Naive B cell (primary cell): ENCODE measurements around the gene KLF18. TPM values are rescaled to one million over a fixed set of nuclear protein-coding genes. Genes with fewer than 3 reads are reported as not detected.

ENCODE experiments used
- ATAC-seq, 2 donors: fragments of 150-1000 bp; cut with Tn5 transposase; 2 replicates each; pipeline ENCODE4 v1.10.0; 2021; ENCODE audit warnings: low read depth in 2 of 2, mild to moderate bottlenecking in 2 of 2, moderate library complexity in 2 of 2
- DNase-seq: peaks from one replicate; pipeline ENCODE4 v3.0.0; 2022
- H3K27ac Mint-ChIP-seq, 6 donors: one replicate each; pipeline ENCODE4 v1.8.0; 2020 to 2022; ENCODE audit warnings: mild to moderate bottlenecking in 6 of 6, mixed read lengths in 6 of 6, moderate library complexity in 5 of 6, inconsistent platforms in 2 of 6
- H3K27me3 Mint-ChIP-seq, 3 donors: one replicate each; pipeline ENCODE4 v1.8.0; 2021 to 2022; ENCODE audit warnings: mixed read lengths in 3 of 3, mild to moderate bottlenecking in 1 of 3
- H3K36me3 Mint-ChIP-seq, 2 donors: one replicate each; pipeline ENCODE4 v1.8.0; 2020 to 2022; ENCODE audit warnings: mixed read lengths in 2 of 2, inconsistent platforms in 1 of 2, mild to moderate bottlenecking in 1 of 2
- H3K4me1 Mint-ChIP-seq, 3 donors: one replicate each; pipeline ENCODE4 v1.8.0; 2020 to 2022; ENCODE audit warnings: mixed read lengths in 3 of 3, inconsistent platforms in 1 of 3, mild to moderate bottlenecking in 1 of 3, moderate library complexity in 1 of 3
- H3K4me3 Mint-ChIP-seq, 8 donors: one replicate each; pipeline ENCODE4 v1.8.0; 2020 to 2022; ENCODE audit warnings: mild to moderate bottlenecking in 8 of 8, mixed read lengths in 8 of 8, moderate library complexity in 8 of 8, inconsistent platforms in 2 of 8
- H3K9me3 Mint-ChIP-seq, 7 donors: one replicate each; pipeline ENCODE4 v1.8.0; 2020 to 2022; ENCODE audit warnings: mixed read lengths in 7 of 7, mild to moderate bottlenecking in 5 of 7, inconsistent platforms in 2 of 7, moderate library complexity in 1 of 7
- polyA plus RNA-seq, 6 donors: library from polyadenylated mRNA; unstranded; fragments of 300-500 nt; fragmentation: Illumina TruSeq; gene quantifications; one replicate each; pipeline ENCODE4 v1.2.3, GENCODE V29; 2021; ENCODE audit warnings: low read depth in 6 of 6

The KLF18 gene
- polyA plus RNA-seq, 6 donors from 2014 or later, result not detected

DNA sequence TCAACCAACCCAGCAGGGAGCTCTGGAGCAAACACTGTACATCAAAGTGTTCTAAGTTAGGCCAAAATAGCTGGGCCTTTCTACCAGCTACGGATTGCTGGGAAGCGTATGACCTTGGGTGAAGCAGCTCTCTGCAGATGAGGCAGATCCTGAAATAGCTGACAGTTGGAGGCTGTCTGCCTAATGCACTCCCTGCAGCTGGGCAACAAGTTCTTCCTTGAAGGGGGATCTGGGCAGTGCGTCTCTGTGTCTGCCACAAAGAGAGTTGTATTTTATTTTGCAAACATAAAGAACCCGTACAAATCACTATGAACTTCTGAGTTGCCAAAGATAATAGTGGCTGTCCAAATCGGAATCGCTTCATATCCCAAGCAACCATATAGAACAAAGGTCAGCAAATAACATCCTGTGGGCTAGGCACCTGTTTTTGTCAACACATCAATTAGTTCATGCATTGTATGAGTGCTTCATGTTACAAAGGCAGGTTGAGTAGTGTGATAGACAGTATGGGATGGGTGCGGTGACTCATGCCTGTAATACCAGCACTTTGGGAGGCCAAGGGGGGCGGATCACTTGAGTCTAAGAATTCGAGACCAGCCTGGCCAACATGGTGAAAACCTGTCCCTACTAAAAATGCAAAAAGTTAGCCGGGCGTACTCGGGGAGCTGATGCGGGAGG lies 51.9 kb downstream of the KLF18 start:
- no peaks in the 10 kb centered on the region for H3K4me1 Mint-ChIP-seq
- H3K27ac Mint-ChIP-seq, result no peak overlapping the region
- H3K27me3 Mint-ChIP-seq, result peaks cover 8 to 39% (median 13%) of the 10 kb centered on the region in 3 donors
- no peak overlapping the region for H3K4me3 Mint-ChIP-seq
- no peak for ATAC-seq
- no peaks in the 10 kb centered on the region for H3K36me3 Mint-ChIP-seq
- peaks cover 0 to 2% (median 0%) of the 10 kb centered on the region in 7 donors for H3K9me3 Mint-ChIP-seq
- DNase-seq, result no peak

Other genes with a start within 250 kb of the KLF18 start
- gene ARTN, start 207.8 kb downstream of the KLF18 start, polyA plus RNA-seq, result not detected
- 10 to 100 TPM in 4 of 6 donors, 1 to 10 TPM in 2; 7.8 to 31.9 (median 10.2) TPM for gene IPO13, start 194.7 kb downstream of the KLF18 start, polyA plus RNA-seq
- 10 to 100 TPM; 23.4 to 58.5 (median 30.9) TPM for gene DPH2, start 171.6 kb downstream of the KLF18 start, polyA plus RNA-seq
- 100 to 1,000 TPM; 264 to 432 (median 286) TPM for gene ATP6V0B, start 166.7 kb downstream of the KLF18 start, polyA plus RNA-seq
- gene B4GALT2, start 162.4 kb downstream of the KLF18 start, polyA plus RNA-seq, result 1 to 10 TPM in 1 of 6 donors, under 1 TPM in 4, not detected in 1; 0.16 to 1.6 (median 0.37) TPM
- gene CCDC24, start 150.0 kb downstream of the KLF18 start, polyA plus RNA-seq, result 1 to 10 TPM in 5 of 6 donors, under 1 TPM in 1; 0.89 to 4.0 (median 2.0) TPM
- not detected for gene SLC6A9, start 110.2 kb downstream of the KLF18 start, polyA plus RNA-seq
- gene KLF17, start 22.8 kb downstream of the KLF18 start, polyA plus RNA-seq, result not detected
- gene DMAP1, start 71.8 kb upstream of the KLF18 start, polyA plus RNA-seq, result 10 to 100 TPM; 22.8 to 38.3 (median 33.8) TPM
- gene ERI3, start 213.6 kb upstream of the KLF18 start, polyA plus RNA-seq, result 10 to 100 TPM; 42.3 to 69.2 (median 47.9) TPM